Activated CD4-positive, alpha-beta T cell treated with anti-CD3 and anti-CD28 coated beads, Interleukin-2, Interleukin-6, amounts not matched to agents 100 ng/mL and 50 ng/mL, durations not matched to agents 16 hours and 8 hours (primary cell): ENCODE data around the gene ZFP92.

ENCODE experiments used
- DNase-seq: peaks from one replicate; pipeline ENCODE4 v3.0.0-alpha.2; 2020

The ZFP92 gene

GRCh38 chrX:153457827-153458466, 46.7 kb downstream of the ZFP92 start:
- DNase-seq: no peak

- no peak for DNase-seq
Observed at GRCh38 chrX:153458476-153458875, 47.2 kb downstream of the ZFP92 start.

- DNase-seq: no peak
Observed at GRCh38 chrX:153459986-153460385, 48.7 kb downstream of the ZFP92 start.

- DNase-seq: peak; percentile 62
Observed at GRCh38 chrX:153460826-153461225, 49.6 kb downstream of the ZFP92 start.
